Fibroblast of skin of left quadriceps (primary cell): Measurements from ENCODE around the gene DNAH17.

Experiments used
- DNase-seq, 2 experiments: peaks; one replicate each; pipeline ENCODE4 v3.0.0-alpha.2; 2013; ENCODE audit warnings: low read depth in 2 of 2

Gene DNAH17

DNA sequence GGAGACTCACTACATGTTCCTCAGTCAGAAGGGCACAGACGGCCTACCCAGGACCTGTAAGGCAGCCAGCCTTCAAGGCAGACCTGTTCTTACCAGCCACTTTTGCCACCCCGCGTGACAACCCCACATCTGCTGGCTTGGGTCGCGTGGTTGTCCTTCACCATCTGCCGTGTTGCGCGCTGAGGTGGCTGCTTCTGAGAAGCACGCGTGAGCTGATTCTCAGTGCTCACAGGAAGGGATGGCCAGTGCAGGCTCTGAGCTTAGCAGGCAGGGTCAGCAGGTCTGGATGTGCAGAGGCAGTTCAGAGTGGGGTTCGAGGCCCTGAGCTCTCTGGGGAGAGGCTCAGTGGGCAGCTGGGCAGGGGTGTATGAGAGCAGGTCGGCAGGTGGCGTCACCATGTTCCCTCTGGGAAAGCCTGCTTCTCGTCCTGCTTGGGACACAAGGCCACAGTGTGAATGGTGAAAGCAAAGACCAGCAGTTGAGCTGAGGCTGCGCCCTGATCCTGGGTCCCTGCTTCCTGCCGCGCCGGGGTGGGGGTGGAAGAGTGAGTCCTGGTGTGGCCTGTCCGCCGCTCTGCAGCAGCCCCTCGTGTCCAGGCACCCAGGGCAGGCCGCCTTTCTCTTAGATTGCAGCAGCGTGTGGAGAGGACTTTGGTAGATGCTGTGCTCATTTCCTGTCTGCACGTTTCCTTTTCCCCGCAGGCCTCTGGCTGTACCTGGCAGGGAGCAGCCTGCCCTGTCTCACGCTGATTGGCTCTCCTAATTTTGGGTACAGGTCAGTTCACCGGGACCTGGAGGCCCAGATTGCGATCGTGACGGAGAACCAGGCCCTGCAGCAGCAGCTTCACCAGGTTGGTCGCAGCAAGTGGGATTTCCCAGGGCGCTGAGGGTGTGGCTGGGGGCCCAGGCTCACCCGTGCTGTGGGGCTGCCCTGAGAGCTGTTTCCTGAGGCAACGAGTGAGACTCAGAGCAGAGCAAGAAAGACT, 162.7 kb downstream of the DNAH17 start:
- DNase-seq, result no peak

DNA sequence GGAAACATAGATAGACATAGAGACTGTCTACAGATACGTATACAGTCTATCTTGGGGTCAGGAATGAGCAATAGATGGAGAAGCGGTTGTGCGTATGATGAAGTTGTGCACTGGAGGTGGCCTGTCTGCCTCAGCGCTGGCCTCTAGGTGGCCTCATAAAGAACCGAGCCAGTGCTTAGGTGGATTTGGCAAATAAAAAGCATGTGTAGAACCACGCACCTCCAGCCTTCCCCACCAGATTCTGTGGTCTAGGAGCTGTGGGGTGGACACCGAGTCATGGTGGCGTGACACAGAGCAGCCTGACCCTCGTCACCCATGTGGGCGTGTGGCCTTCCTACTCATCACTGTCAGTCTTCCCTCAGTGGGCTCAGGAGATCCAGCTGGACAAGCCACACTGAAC, 164.8 kb downstream of the DNAH17 start:
- no peak for DNase-seq

DNA sequence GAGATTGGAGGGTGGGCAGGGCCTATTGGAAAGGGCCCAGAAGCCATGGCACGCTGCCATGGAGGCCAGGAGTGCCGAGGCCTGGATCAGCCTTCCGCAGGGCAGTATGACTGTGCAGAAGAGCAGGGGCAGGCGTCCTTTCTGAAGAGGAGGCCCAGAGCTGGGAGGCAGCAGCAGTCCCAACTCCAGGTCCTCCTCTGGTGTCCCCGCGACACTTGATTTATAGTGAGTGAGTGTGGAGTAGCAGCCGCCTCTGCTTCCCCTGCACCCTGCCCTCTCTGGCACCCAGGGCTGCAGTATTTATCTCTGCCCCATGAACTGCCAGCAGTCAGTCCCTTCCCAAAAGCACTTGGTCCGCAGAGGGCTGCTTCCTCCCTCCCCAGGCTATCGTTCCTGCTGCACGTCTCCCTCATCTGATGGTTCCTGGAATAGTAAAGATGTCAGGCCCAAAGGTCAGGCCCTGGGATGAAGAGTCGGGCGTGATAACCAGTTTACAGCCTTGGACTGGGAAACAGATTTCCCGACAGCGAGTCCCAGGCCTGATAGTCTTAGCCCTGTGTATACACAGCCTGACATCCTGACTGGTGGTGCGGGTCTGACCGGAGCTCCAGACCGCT, 165.8 kb downstream of the DNAH17 start:
- no peak for DNase-seq

DNA sequence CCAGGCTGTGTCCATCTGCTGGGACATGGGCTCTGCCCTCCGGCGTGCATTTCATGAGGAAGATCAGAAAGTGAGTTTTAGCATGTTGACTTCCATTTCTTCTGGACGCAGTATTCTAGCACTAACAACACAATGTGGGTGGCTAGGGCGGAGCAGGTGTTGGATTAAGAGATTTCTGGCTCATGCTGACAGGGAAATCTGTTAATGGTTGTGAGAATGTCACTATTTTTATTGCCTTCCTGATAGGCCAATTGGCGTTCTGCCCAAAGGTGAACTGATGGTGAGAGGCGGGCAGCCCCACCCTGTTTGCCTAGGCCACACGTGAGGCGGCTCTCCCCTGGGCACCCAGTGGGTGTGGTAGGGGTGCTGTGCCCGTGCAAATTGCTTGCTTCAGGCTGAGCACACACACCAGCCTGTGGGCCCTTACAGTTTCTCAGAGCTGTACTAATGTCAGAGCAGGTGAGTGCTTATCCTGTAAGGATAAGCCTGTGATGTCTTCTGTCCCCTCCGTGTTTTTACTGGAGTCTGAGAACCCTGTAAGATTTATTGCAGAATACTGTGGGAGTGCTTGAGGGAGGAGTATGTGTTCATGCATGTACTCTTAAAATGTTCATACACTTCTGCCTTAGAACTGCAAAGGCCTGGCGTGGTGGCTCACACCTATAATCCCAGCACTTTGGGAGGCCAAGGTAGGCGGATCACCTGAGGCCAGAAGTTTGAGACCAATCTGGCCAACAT, 167.8 kb downstream of the DNAH17 start:
- no peak for DNase-seq

DNA sequence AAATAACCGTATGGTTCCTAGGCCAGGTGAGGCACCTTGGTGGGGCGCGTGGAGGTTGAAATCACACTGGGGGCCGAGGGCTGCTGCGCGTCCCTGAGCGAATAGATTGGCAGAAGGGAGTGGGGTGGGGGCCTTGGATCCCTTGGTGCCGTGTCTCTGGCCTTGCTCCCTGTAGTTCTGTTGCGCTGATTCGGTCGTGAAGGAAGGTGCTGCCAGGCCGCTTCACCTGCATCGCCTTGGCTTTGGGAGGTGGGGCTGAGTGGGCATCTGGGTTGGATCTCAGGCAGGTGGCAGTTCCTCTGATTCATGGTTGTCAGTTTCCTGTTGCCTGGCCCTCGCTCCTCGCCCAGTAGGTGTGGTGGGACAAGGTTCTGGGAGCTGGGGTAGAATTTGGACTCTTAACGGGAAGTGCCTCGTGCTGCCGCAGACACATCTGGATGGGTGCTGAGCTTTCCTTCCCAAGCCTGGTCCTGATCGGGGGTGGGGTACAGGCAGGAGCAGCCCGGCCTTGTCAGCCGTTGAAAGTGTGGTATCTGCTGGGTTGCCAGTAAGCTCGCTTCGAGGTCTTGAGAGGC, 168.6 kb downstream of the DNAH17 start:
- no peak for DNase-seq

DNA sequence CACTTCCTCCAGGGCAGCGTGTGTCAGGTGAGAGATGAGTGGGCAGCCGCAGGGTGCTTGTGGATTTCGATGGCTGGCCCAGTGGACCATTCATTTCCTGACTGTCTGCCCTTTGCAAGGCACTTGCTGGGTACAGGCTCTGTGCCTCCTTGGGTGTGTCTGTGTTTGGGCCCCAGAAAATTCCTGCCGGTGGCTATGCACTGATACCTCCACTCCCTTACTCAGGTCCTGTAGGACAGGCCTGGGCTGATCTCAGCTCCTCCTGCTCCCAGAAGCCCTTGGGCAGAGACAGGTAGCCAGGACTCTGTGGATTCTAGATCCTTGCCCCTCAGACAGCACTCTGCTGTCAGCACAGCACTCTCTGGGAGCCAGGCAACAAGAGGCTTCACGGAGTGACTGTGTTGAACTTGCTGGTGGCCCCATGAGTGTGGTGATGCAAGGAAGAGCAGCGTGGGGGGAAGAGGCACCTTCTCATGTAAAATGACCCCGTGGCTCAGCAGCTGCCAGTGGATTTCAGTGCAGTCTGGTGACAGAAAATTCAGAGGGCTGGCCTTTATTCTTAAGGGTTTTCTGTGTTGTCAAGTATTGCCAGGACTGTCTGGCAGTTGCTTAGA, 169.7 kb downstream of the DNAH17 start:
- no peak for DNase-seq

DNA sequence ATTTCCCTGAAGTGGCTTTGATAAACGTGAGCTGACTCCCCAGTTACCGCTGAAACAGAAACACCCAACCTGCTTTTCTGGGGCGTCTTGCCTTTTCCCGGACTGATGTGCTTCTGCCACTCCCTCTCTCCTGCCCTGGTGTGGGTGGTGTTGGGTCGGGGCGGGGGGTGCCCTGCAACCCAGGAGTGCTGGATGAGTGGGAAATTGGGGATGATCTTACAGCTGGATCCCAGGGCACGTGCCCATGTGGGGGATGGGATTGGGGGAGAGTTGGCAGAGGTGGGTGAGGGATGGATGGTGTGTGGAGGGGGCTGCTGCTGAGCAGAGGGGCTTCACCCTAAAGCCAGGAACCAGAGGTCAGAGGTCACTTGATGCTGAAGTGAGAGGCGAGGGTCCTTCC, 170.3 kb downstream of the DNAH17 start:
- no peak for DNase-seq

DNA sequence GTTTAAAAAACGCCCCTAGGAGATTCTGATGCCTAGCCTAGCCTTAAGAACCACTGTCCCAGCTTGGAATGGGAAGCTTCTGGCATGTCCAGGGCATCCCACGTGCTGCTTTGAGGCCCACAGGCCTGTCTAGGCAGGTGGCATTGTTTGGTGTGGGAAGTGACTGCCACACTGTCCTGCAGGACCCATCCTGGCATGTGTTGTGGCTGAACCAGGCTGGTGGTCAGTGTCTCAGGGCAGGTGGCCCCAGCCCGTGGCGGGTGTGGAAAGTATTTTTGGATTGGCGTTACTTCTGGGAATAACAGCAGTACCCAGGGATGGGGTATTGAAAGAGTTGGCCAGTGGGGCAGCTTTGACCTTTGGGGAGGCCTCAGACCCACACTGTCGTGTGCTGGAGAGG, 170.8 kb downstream of the DNAH17 start:
- no peak for DNase-seq

DNA sequence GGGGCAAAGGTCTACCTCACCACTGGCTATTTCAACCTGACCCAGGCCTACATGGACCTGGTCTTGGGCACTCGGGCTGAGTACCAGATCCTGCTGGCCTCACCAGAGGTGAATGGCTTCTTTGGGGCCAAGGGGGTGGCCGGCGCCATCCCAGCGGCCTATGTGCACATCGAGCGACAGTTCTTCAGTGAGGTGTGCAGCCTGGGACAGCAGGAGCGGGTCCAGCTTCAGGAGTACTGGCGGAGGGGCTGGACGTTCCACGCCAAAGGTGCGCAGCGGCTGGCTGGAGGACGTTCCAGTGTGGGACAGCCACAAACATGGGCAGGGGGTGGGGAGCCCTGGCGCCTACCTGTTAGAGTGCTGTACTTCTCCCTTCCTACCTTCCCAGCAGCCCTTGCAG, 173.4 kb downstream of the DNAH17 start:
- DNase-seq, result no peak

DNA sequence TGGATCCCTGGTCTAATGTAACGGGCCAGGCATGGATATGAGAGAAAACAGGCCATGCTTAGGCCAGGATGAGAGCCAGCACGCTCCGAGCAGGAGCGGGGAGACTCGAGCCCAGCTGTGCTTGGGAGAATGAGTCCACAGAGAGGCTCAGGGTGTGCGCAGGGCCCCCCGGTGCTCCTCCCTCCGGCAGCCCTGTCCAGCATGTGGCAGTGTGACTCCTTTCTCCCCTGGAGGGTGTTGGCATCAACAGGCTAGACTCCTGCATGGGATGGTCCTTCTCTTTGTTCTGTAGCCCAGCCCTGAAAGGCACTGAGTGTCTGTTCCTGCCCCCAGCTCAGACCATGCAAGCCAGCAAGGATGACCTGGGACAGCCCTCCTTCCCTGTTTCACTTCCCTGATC, 175.3 kb downstream of the DNAH17 start:
- no peak for DNase-seq

DNA sequence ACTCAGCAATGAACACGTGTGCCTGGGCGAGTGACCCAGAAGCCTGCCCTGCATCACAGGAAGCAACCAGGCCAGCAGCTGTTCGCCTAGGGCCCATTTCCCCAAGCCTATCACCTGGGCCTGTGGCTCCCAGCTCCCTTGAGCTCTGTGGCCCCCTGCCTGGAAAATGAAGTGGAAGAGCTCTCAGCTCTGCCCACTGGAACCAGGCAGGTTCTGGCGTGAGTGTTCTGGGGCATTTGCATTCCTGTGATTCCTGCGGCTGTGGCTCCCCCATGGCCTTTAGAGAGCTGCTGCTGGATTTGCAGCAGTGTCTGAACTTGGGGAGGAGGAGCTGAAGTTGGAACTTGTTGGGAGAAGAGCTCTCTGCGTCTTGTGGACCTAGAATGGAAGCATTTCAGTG, 175.9 kb downstream of the DNAH17 start:
- no peak for DNase-seq

DNA sequence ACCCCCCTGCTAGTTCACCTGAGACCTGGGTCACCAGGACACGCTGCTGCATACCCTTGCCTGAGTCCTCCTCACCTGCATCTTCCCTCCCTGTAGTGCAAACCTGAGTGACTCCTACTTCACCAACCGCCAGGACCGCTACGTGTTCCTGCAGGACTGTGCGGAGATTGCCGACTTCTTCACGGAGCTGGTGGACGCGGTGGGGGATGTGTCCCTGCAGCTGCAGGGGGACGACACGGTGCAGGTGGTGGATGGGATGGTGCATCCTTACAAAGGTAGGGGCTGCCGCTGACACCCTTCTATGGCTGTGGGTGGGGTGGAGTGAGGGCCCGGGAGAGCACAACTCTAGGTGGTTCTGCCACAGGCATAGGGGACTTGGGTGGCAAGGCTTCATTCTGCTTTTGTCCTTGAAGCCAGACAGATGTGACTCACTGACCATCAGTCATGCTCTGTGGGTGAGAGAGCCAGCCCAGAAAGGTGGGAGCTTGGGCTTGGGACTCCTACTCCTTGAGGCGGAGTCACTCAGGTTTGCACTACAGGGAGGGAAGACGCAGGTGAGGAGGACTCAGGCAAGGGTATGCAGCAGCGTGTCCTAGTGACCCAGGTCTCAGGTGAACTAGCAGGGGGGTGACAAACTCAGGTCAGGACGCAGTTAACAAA, 176.5 kb downstream of the DNAH17 start:
- DNase-seq, result no peak

DNA sequence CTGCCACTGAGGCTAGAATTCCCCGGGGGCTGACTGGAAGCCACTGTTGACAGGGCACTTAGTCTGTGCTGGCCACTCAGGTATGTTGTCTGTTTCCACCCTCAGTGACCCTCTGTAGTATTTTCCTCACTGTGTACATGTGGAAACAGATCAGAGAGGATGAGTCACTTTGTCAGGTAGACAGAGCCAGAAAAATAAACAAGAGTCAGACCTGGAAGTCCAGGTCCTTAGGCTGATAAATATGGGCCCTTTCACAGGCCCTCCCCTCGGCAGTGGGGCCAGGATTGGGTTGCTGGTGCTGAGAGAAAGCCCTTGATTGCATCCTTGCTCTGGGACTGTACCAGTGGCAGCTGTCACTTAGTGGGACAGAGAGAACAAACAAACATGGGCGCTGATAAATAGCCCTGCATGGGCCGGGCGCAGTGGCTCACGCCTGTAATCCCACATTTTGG, 177.5 kb downstream of the DNAH17 start:
- no peak for DNase-seq

DNA sequence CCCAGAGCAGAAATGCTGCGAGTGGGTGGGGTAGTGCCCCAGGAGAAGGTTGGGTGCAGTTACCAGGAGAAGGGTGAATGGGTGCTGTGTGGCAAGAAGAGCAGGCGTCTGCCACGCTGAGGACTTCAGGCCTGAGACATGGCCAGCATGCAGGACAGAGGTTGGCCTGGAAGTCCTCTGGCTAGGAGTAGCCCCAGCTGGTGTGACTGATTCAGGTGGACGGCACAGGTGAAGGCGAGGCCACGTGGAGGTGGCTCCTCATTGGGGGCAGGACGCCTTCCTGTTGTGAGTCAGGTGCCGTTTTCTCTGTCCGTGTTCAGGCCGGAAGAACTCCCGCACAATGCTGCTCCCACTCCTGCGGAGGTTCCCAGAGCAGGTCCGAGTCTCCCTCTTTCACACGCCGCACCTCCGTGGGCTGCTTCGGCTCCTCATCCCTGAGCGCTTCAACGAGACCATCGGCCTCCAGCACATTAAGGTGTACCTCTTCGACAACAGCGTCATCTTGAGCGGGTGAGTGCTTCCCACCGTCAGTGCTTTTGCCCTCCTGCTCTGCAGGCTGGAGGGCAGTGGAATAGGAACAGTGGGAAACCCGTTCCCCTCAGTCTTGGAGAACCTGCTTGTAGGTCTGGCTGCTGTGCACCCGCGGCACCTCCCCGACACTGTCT, 178.0 kb downstream of the DNAH17 start:
- no peak for DNase-seq

DNA sequence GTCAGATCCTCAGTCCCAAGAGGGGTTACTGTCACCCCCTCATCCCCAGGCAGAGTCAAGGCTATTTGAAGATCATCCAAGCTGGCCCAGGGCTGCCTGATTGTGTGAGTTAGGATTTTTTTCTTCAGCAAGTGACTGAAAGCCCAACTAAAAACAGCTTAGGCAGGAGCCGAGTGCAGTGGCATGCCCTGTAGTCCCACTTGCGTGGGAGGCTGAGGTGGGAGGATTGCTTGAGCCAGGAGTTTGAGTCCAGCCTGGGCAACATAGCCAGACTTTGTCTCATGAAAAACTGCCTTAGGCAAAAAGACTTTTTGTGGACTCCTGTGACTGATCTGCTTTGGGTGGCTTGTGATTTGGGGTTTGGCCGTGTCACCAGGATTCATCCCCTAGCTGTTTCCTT, 178.8 kb downstream of the DNAH17 start:
- no peak for DNase-seq

DNA sequence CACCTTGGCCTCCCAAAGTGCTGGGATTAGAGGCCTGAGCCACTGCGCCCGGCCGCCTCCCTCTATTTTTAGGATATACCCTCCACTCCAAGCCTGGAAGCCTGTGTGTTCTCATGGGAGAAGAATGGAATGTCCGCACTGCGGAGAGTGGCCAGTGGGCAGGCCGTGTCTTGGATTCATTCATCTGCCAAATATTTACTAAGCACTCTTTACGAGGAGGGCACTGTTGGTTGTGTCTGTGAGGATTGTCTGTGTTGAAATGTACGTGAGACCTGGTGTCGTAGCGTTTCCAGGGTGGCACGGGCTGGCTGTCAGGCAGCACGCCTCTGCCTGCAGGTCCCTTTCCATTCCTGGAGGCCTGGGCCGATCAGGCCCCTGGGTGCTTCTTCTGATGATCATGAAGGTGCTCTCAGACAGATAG, 179.5 kb downstream of the DNAH17 start:
- no peak for DNase-seq

DNA sequence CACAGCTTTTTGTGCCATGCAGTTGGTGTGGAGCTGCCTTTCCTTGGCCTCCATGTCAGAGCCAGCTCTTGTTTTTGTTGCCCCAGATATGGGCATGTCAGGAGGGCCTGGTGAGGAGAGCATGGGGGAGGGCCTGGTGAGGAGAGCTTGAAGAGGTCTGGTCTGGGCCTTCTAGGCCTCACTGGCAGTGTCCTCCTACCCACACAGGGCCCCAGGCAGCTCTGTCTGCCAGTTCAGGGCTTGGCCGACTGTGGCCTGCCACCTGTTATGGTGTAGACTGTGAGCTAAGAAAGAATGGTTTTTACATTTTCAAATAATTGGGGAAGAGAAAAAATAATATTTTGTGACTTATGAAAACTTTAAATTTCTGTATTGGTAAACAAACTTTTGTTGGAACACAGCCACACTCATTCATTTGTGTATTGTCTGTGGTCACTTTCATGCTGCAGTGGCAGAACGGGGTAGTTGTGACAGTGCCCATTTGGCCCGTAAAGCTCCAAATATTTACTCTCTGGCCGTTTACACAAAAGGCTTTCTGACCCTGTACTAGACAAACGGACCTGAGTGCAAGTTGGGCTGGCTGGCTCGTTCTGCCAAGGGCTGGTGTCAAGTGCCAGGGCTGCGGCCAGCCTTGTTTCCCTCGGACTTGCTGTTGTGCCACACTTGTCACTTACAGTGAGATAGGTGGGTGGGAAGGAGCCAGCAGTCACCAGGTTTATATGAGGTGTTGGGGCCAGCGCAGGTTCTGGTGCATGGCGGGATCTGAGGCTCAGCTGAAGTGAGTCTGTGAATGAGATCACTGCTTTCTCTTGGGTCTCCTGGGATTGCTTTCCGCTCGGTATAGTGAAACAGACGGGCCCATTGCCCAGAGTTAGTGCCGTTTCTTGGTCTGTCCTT, 180.5 kb downstream of the DNAH17 start:
- DNase-seq, result no peak

DNA sequence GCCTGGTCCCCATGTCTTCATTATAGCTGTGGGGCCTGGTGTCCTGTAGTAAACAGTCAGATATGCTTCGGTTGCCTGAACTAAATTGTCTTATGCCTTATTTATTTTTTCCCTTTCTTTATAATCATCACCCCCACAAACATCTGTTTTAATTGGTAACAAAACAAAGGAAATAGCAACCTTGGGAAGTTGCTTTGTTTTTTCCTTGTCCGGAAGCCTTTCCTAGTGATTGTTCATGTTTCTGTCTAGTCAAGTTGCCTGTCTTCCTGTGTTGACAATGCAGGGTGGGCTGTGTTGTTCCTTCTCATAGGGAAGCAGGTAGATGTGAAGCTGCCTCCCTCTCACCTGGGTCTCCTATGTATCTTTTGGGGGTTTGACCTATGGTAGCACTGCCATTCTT, 182.0 kb downstream of the DNAH17 start:
- DNase-seq, result no peak

DNA sequence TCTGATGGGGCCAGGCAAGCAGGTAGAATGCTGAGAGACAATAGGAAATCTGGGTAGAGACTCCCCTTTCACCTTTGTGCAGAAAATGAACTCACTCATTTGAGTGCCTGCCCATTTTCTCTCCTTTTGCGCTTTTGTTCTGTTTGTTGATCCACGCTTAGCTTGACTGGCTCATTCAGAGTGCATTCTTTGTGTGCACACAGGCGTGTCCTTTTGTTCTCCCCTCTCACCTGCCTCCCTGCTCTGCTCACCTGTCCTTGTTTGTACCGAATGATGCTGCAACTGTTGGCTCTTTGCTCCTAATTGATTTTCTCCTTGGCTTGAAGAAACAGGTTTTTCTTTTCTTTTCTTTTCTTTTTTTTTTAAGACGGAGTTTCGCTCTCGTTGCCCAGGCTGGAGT, 183.0 kb downstream of the DNAH17 start:
- no peak for DNase-seq

DNA sequence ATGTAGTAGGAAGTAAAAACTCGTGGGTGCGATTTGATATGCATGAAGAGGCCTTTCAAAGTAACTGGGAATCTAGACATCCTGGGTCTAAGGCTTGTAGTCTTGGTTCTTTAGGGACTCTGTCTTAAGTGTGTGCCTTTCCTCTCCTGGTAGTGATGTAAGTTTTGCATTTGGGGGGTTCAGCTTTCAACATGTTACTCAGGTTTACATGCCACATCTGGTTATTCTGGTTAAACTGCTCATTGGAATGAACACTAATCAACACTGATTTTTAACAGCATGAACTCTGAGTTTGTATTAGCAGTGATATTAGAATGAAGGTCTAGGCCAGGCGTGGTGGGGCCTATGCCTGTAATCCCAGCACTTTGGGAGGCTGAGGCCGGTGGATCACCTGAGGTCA, 183.6 kb downstream of the DNAH17 start:
- DNase-seq, result no peak
